ENCODE data around the gene LRRC27.
A peak's percentile ranks its signal among the peaks of the same experiment; 100 is the strongest.
"Not testable (repeated sequence)": the region's sequence is repeated elsewhere in the genome, so short reads cannot be mapped to it uniquely, and the experiment has no call there.

LRRC27 gene

DNA sequence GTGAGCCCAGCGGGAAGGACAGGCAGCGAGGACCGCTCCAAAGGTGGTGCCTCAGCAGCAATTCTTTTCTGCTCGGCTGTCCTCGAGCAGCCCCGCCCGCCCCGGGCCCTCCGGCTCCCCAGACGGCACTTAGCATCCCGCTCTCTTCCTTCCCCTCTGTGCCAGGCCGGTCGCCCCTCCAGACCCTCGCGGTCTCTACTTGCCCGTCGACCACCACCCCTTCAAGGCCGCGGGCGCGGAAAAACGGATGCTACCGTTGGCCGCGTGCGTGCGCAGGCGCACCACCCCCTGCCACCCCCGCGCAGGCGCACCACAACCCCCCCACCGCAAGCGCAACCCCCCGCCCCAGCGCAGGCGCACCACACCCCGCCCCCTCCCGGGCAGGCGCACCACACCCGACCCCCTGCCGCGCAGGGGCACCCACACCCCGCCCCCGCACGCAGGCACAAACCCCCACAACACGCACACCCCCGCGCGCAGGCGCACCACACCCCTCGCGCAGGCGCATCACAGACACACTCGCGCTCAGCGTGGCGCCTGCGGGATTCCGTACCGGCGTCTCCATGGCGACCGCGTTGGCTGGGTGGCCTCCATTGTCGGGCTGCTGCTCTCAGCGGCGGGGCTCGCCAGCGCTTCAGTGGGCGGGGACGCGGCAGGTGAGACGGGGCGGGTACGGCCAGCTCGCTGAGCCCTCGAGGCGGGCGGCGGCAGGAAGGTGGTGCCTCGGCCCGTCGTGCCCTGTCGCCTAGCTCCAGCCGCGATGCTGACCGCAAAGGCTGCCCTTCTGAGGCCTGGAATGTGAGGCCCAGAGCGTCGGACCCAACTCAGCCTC, at the start of gene LRRC27:
Gene LRRC27, plus strand, starts transcription at position 593 of the 832 bp plus-strand sequence. CDS start 1,332 bp downstream, outside the sequence.
- no peaks in the 10 kb centered on the region for H3K9me3 Mint-ChIP-seq (ENCODE audit: low read depth)
- no peaks in the 10 kb centered on the region for H3K27me3 Mint-ChIP-seq
- peak within 1 kb of the TSS; percentile 89 for H3K4me3 Mint-ChIP-seq
- H3K4me1 Mint-ChIP-seq (ENCODE audit: low read depth), result peaks cover 67% of the 10 kb centered on the region
- peak within 1 kb of the TSS; percentile 86 for H3K27ac Mint-ChIP-seq
- peaks cover 10% of the 10 kb centered on the region for H3K36me3 Mint-ChIP-seq

DNA sequence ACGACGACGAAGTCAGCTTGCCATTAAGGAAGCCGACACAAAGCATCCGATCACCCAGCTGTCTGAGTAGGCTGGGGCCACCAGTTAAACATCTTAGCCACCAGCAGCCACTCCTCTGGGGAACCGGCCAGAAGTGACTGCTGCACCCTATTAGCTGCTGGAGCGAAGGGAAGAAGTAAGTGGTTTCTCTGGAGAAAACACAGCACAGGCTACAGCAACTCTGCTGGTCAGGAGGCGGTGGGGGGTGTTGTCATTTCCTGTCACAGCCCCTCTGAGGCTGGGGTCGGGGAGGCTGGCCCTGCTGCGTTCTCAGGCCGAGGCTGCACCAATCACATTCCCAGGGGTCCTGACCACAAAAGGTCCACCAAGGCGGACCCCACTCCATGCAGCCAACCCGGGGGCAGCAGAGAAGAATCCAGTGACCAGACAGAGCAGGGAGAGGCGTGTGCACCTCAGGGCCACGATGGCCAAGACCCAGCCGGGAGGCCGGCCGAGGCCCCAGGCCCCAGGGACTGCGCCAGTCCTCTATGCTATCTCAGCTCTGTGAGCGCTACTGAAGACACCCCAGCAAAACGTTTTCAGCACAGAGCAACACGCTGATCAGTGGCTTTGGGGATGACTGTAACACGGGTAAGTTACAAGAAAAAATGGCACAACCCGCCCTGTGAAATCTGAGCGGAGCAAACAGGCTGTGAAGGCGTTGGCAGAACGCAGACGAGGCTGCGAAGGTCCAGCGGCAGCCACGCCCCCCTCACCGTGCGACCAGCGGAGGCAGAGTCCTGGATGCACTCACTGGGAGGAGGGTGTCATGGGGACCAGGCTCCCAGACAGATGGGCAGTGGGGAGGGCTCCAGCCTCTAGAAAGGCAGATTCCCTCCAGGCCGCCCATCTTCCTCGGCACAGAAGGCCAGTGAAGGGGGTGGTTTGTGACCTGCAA, 49.1 kb upstream of the LRRC27 start:
- Mint-ChIP-seq H3K9me3 (ENCODE audit: low read depth) (no peaks in the 10 kb centered on the region), H3K36me3 (no peaks in the 10 kb centered on the region), H3K4me3 (no peak overlapping the region), H3K27me3 (no peaks in the 10 kb centered on the region), H3K4me1 (ENCODE audit: low read depth) (no peaks in the 10 kb centered on the region), H3K27ac (no peak overlapping the region)

DNA sequence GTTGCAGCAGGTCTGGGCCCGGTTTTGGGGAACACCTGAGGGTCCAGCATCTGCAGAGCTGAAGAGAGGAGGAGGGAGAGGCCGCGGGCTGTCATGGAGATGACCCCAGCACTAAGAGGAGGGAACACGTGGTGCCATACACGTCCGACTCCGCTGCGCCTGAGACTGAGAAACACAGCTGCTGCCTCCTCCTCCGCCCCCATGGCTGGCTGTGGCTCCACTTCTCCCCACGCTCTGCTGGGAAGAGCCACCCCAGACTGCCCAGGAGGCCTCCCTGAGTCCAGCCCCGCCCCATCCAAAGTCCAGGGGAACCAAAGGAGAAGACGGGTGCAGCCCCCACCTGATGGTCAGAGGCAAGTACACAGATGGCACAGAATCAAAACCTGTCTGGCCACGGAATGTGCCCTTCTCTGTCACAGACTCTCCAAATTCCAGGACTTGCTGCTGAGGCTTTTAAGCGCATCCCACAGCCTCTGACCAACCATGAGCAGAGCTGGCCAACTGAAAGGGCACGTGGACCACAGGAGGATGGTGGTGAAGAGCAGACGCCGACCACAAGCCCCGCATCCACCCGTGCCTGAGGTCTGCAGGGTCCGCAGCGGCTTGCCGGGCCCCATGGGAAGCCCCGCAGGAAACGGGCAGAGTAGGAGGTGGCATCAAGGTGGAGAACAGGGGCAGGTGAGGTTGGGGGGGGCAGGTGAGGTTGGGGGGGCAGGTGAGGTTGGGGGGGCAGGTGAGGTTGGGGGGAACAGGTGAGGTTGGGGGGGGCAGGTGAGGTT, 48.2 kb upstream of the LRRC27 start:
- Mint-ChIP-seq H3K4me3 (no peak overlapping the region), H3K36me3 (no peaks in the 10 kb centered on the region), H3K9me3 (ENCODE audit: low read depth) (no peaks in the 10 kb centered on the region), H3K27ac (no peak overlapping the region), H3K4me1 (ENCODE audit: low read depth) (no peaks in the 10 kb centered on the region), H3K27me3 (no peaks in the 10 kb centered on the region)

DNA sequence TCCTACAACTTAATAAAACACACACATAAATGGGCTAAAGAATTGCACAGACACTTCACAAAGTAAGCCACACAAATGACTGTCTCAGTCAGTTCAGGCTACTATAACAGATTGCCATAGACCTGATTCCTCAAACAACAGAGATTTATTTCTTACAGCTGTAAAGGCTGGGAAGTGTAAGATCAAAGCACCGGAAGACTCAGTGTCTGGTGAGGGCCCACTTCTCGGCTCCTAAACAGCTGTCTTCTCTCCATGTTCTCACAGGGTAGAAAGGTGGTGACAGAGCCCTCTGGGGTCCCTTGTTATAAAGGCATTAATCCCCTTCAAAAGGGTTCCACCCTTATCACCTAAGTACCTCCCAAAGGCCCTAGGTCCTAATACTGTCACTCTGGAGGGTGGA, 42.6 kb upstream of the LRRC27 start:
- Mint-ChIP-seq H3K9me3 (ENCODE audit: low read depth) (no peaks in the 10 kb centered on the region), H3K27me3 (no peaks in the 10 kb centered on the region), H3K4me1 (ENCODE audit: low read depth) (no peaks in the 10 kb centered on the region), H3K4me3 (no peak overlapping the region), H3K27ac (no peak overlapping the region), H3K36me3 (no peaks in the 10 kb centered on the region)

DNA sequence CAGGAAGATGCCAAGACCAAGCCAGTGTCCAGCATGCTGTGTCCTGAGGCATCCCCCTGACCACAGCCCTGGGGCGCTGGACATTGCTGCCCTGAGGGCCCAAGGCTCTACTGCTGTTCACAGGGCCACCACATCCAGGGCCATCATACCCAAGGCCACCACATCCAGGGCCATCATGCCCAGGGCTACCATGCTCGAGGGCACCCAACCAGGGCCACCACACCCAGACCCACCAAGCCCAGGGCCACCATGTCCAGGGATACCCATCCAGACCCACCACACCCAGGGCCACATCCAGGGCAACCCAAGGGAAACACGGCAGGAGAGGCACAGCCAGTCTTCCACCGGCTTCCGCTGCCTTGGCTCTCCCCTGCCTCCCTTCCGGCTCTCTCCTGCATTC, 41.4 kb upstream of the LRRC27 start:
- Mint-ChIP-seq H3K4me1 (ENCODE audit: low read depth) (no peaks in the 10 kb centered on the region), H3K9me3 (ENCODE audit: low read depth) (no peaks in the 10 kb centered on the region), H3K4me3 (no peak overlapping the region), H3K36me3 (peaks cover 2% of the 10 kb centered on the region), H3K27me3 (no peaks in the 10 kb centered on the region), H3K27ac (no peak overlapping the region)

DNA sequence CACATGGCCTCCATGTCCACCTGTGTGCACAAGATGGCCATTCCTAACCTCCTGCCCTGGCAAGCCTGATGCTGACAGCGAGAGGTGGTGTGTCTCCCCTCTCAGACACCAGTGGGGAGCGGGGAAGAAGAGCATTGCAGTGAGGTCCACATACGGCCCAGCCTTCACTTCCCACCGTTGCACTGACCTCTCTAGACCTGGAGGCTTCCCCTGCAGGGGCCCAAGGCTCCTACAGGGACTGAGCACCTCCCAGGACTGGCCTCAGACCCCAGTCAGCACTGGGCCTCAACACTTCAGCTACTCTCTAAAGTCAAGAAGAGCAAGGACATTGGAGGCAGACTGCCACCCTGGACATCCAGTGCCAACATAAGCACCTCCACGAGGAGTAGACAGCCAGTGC, 40.2 kb upstream of the LRRC27 start:
- Mint-ChIP-seq H3K4me1 (ENCODE audit: low read depth) (no peaks in the 10 kb centered on the region), H3K27me3 (no peaks in the 10 kb centered on the region), H3K27ac (no peak overlapping the region), H3K9me3 (ENCODE audit: low read depth) (no peaks in the 10 kb centered on the region), H3K36me3 (peaks cover 2% of the 10 kb centered on the region), H3K4me3 (no peak overlapping the region)

DNA sequence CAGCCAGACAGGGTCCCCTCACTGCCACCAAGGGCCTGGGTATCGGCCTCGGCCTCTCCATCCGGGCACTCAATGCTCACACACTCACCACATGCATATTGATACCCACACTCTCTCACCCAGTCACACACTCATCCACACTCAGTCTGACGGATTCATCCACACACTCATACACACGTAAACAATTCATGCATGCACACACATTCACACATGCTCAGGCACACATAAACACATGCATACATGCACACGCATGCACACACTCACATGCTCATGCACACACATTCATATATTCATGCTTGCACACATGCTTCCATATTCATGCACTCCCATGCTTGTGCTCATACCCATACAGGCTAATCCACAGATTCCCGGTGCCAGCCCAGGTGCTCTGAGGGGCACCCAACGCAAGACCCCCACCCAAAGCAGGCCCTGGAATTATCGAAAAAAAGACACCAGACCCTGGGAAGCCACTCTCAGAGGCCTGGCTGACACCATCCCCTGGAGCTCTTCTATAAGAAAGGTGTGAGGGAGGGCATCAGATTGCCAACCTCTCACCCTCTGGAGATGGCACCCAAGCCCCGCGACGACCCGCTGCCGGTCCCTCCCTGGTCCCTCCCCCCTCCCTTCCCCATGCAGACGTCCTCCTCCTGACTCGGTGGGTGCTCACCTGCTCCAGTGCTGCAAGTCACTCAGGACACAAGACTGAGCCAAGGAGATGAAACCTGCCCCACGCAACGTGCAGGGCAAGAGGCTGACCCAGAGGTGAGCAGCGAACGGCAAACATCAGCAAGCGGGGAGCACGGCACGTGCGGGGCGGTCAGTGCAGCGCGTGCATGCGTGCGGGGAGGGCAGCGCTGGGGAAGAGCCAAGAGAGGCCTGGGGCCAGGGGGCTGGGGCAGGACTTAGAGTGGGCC, 39.4 kb upstream of the LRRC27 start:
- Mint-ChIP-seq H3K4me3 (no peak overlapping the region), H3K36me3 (peaks cover 2% of the 10 kb centered on the region), H3K9me3 (ENCODE audit: low read depth) (no peaks in the 10 kb centered on the region), H3K27ac (no peak overlapping the region), H3K4me1 (ENCODE audit: low read depth) (peaks cover 3% of the 10 kb centered on the region), H3K27me3 (no peaks in the 10 kb centered on the region)

DNA sequence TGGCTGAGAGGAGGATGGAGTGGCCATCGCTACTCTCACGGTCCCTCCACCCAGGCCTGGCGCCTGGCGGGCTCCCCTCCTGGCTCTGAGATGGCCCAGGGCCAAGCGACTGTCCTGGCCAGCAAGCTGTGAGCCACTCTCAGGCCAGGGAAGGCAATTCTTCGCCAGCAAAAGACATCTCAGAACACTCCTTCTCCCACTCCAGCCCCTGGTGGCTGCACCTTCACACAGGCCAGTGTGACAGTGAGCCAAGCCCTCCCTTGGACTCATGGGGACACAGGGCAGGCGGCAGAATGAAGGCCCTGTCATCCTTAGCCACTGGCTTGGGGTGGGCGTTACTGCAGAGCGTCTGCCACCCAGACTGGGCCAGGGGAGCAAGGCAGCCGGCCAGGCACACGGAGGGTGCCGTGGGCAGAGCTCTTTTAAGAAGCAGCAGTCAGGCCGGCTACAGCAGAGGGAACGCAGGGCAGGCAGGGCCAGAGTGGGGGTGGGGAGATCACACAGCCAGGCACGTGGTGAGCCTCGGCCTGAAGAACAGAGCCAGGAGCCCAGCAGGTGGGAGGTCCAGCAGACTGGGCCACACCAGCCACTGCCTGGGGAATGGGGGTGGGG, 38.7 kb upstream of the LRRC27 start:
- Mint-ChIP-seq H3K27ac (no peak overlapping the region), H3K9me3 (ENCODE audit: low read depth) (no peaks in the 10 kb centered on the region), H3K36me3 (peaks cover 2% of the 10 kb centered on the region), H3K4me3 (no peak overlapping the region), H3K27me3 (no peaks in the 10 kb centered on the region), H3K4me1 (ENCODE audit: low read depth) (peaks cover 3% of the 10 kb centered on the region)

DNA sequence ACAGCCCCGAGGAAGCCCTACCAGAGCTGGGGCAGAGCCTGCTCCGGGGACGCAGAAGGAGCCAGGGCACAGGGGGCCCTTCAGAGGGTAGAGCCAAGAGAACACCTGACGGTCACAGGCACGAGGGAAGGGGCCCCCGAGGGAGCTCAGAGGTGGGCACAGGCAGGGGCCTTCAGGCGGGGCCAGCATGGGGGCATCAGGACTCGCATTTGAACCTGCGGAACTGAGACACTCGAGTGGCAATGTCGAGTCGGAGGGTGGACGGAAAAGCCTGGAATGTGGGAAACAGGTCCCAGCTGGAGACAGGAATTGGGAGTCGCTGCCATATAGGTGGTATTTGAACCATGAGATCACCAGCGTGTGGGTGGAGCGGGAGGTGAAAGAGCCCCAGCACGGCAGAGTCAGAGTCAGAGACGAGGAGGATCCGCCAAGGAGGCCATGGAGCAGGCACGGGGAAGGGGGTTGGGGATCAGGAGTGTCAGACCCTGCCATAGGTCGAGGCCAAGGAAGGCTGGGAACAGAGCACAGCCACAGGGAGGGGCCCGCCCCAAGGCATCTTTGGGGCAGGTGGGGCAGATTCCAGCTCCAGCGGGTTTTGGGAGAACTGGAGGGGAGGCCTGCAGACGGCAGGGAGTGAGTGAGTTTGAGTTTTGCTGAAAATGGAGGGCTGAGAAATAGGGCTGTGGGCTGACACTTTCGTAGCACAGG, 38.0 kb upstream of the LRRC27 start:
- Mint-ChIP-seq H3K36me3 (peaks cover 2% of the 10 kb centered on the region), H3K27ac (no peak overlapping the region), H3K4me3 (no peak overlapping the region), H3K4me1 (ENCODE audit: low read depth) (peaks cover 3% of the 10 kb centered on the region), H3K9me3 (ENCODE audit: low read depth) (no peaks in the 10 kb centered on the region), H3K27me3 (no peaks in the 10 kb centered on the region)

DNA sequence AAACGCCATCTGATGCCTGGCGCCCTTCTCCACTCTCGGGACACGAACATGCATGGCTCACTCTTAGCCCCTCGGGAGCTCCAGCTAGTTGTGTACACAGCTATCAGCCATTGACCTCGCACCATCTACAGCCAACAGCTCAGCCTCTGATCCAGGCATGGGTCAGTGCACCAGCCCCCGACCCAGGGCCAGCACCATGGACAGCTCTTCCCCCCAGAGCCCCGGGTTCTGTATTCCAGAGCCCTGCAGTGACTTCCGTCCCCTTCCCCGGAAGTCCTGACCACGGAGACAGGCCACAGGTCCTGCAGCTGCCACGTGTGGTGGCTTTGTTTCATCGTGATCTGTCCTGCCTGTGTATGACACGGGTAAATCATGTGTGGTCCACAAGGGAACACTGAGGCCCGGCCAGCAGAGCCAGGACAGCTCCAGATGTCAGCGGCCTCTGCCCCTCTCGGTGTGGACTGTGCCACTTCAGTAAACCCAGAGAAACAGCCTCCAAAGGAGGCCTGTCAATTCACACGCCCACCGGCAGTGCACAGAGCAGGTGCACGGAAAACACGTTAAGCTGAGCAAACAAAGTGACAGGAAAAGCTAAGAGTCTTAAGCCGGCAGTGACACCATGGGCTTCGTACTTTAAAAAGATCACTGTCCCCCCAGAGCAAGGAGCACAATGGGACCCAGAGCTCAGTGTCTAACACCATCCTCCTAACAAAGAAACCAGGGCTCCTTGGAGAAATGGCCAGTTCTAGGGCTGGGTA, 37.3 kb upstream of the LRRC27 start:
- Mint-ChIP-seq H3K9me3 (ENCODE audit: low read depth) (no peaks in the 10 kb centered on the region), H3K36me3 (peaks cover 2% of the 10 kb centered on the region), H3K27ac (no peak overlapping the region), H3K27me3 (no peaks in the 10 kb centered on the region), H3K4me3 (no peak overlapping the region), H3K4me1 (ENCODE audit: low read depth) (peaks cover 3% of the 10 kb centered on the region)

DNA sequence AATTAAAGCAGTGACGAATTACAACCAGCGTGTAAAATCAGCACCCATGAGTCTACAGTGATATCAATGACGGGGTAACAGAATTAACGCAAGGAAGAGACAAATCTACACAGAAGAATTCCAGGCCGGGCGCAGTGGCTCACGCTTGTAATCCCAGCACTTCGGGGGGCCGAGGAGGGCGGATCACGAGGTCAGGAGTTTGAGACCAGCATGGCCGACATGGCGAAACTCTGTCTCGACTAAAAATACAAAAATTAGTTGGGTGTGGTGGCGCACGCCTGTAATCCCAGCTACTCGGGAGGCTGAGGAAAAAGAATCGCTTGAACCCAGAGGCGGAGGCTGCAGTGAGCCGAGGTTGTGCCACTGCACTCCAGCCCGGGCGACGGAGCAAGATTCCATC, 36.5 kb upstream of the LRRC27 start:
- H3K27me3 Mint-ChIP-seq; H3K36me3 Mint-ChIP-seq; H3K9me3 Mint-ChIP-seq (ENCODE audit: low read depth); H3K4me1 Mint-ChIP-seq (ENCODE audit: low read depth); H3K4me3 Mint-ChIP-seq; H3K27ac Mint-ChIP-seq: not testable (repeated sequence)

DNA sequence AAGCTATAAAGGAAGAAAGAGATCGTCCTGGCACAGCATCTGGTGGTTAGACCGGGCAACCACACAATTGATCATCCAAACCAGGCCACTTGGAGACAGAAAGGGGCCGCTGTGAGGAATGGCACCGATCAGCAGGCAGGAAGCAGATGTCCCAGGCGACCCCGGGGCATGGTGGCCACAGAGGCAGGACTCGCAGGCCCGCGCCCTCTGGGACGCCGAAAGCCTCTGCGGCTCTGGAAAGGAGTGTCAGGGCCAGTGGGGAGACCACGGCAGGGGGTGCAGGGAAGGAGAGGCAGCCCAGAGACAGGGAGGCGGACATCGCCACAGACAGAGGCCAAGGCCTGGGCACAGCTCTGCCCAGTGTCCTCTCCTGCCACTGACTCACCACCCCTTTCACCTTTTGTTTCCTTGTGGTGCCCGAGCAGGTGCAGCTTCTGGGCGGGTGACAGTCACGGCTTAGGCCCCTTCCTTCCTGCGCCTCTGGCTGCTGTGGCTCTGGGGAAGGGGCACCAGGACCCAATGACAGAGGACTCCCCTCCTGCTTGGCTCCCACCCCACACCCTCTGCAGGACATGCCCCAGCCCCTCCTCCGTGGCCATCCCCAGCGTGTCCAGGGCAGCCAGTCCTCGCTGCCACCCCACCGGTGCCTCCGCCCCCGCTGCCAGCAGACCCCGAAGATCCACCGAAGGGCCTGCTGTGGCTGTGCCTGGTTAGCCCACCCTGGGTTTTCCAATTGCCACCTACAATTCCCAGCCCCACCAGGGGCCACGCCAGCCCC, 35.1 kb upstream of the LRRC27 start:
- Mint-ChIP-seq H3K9me3 (ENCODE audit: low read depth) (no peaks in the 10 kb centered on the region), H3K27me3 (no peaks in the 10 kb centered on the region), H3K4me3 (no peak overlapping the region), H3K4me1 (ENCODE audit: low read depth) (peaks cover 3% of the 10 kb centered on the region), H3K36me3 (peaks cover 2% of the 10 kb centered on the region), H3K27ac (no peak overlapping the region)

Data from activated naive CD8-positive, alpha-beta T cell (primary cell).